Nephron progenitor cell (in vitro differentiated cells): Measurements from ENCODE around the gene ATXN7L2.
"Not testable (repeated sequence)": the region's sequence is repeated elsewhere in the genome, so short reads cannot be mapped to it uniquely, and the experiment has no call there.

Source experiments
- DNase-seq: peaks from one replicate; pipeline ENCODE4 v3.0.0; 2021
- H3K27ac Mint-ChIP-seq: 2 replicates; pipeline ENCODE4 v1.8.0; 2021; ENCODE audit warnings: mild to moderate bottlenecking, moderate library complexity, mixed read lengths
- H3K27me3 Mint-ChIP-seq: 2 replicates; pipeline ENCODE4 v1.8.0; 2021; ENCODE audit warnings: mild to moderate bottlenecking, low read depth, mixed read lengths; ENCODE audit not compliant: poor library complexity
- H3K36me3 Mint-ChIP-seq: 2 replicates; pipeline ENCODE4 v1.8.0; 2021; ENCODE audit warnings: low read depth, mixed read lengths
- H3K4me1 Mint-ChIP-seq: 2 replicates; pipeline ENCODE4 v1.8.0; 2021; ENCODE audit warnings: mixed read lengths
- H3K4me3 Mint-ChIP-seq: 2 replicates; pipeline ENCODE4 v1.8.0; 2021; ENCODE audit warnings: mild to moderate bottlenecking, moderate library complexity, mixed read lengths
- H3K9me3 Mint-ChIP-seq: 2 replicates; pipeline ENCODE4 v1.8.0; 2021; ENCODE audit warnings: mild to moderate bottlenecking, moderate library complexity, mixed read lengths
- CTCF ChIP-seq: fragments of 200-600 bp; sonication (generic); IDR thresholded peaks from 2 replicates; pipeline ENCODE4 v1.5.0; 2021; ENCODE audit warnings: antibody characterized with exemption

Gene ATXN7L2

GRCh38 chr1:109466452-109467300, 17.0 kb upstream of the ATXN7L2 start, which contains the start of gene SYPL2:
SYPL2 (plus strand) TSS chr1:109466546; CDS start chr1:109466844, 298 bp downstream.
- no peaks in the 10 kb centered on the region for H3K9me3 Mint-ChIP-seq
- no peak for TF ChIP-seq CTCF
- no peaks in the 10 kb centered on the region for H3K36me3 Mint-ChIP-seq
- peak; percentile 77 for DNase-seq
- H3K27ac Mint-ChIP-seq = no peak within 1 kb of the TSS
- H3K4me3 Mint-ChIP-seq = peak within 1 kb of the TSS; percentile 79
- peaks cover 9% of the 10 kb centered on the region for H3K4me1 Mint-ChIP-seq
- peaks cover 99% of the 10 kb centered on the region for H3K27me3 Mint-ChIP-seq

DNA sequence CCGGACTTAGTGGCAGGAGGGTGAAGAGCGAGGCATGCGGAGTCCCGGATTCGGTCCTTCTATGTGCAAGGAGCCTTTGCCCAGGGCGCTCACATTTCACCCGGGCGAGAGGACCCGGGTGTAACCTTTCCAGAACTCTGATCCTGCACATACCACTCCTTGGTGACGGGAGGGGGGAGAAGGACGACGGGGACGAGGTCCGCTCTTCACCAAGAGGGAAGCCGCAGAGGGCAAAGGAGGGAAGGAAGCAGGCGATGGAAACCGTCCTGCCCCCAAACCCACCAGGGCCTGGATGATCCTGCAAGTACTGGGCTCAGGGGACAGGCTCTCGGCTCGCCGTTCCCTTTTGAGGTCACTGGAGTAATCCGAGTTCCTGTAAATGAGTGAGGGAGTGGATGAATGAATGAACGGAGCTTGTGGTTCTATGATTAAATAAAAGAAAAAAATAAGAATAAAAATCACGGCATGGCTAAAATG, 16.4 kb upstream of the ATXN7L2 start:
- peak overlapping the region; percentile 79 for H3K4me3 Mint-ChIP-seq

GRCh38 chr1:109468061-109468460, 15.6 kb upstream of the ATXN7L2 start:
- H3K9me3 Mint-ChIP-seq = no peaks in the 10 kb centered on the region
- peaks cover 9% of the 10 kb centered on the region for H3K4me1 Mint-ChIP-seq
- no peak overlapping the region for H3K27ac Mint-ChIP-seq
- H3K4me3 Mint-ChIP-seq = no peak overlapping the region
- peaks cover 95% of the 10 kb centered on the region for H3K27me3 Mint-ChIP-seq
- no peaks in the 10 kb centered on the region for H3K36me3 Mint-ChIP-seq
- DNase-seq = no peak
- TF ChIP-seq CTCF = no peak

More for the DNA sequence above, 16.4 kb upstream of the ATXN7L2 start:
- DNase-seq = peak; percentile 39
- Mint-ChIP-seq H3K27ac (no peak overlapping the region), H3K36me3 (no peaks in the 10 kb centered on the region), H3K9me3 (no peaks in the 10 kb centered on the region), H3K27me3 (peaks cover 95% of the 10 kb centered on the region), H3K4me1 (peaks cover 9% of the 10 kb centered on the region)
- TF ChIP-seq CTCF = no peak

GRCh38 chr1:109468903-109469302, 14.8 kb upstream of the ATXN7L2 start:
- H3K36me3 Mint-ChIP-seq = no peaks in the 10 kb centered on the region
- peaks cover 9% of the 10 kb centered on the region for H3K4me1 Mint-ChIP-seq
- H3K27ac Mint-ChIP-seq = no peak overlapping the region
- DNase-seq = no peak
- peaks cover 95% of the 10 kb centered on the region for H3K27me3 Mint-ChIP-seq
- TF ChIP-seq CTCF = no peak
- no peak overlapping the region for H3K4me3 Mint-ChIP-seq
- H3K9me3 Mint-ChIP-seq = no peaks in the 10 kb centered on the region

GRCh38 chr1:109470245-109470644, 13.5 kb upstream of the ATXN7L2 start:
- H3K4me3 Mint-ChIP-seq = no peak overlapping the region
- no peaks in the 10 kb centered on the region for H3K36me3 Mint-ChIP-seq
- no peak overlapping the region for H3K27ac Mint-ChIP-seq
- H3K9me3 Mint-ChIP-seq = no peaks in the 10 kb centered on the region
- no peak for DNase-seq
- peaks cover 9% of the 10 kb centered on the region for H3K4me1 Mint-ChIP-seq
- peaks cover 95% of the 10 kb centered on the region for H3K27me3 Mint-ChIP-seq
- no peak for TF ChIP-seq CTCF

GRCh38 chr1:109472779-109473178, 10.9 kb upstream of the ATXN7L2 start:
- no peak overlapping the region for H3K27ac Mint-ChIP-seq

GRCh38 chr1:109473284-109474057, 10.2 kb upstream of the ATXN7L2 start:
- not testable (repeated sequence) for H3K9me3 Mint-ChIP-seq, H3K4me3 Mint-ChIP-seq, H3K4me1 Mint-ChIP-seq, H3K36me3 Mint-ChIP-seq, DNase-seq, H3K27ac Mint-ChIP-seq
- peaks cover 74% of the 10 kb centered on the region for H3K27me3 Mint-ChIP-seq

More at GRCh38 chr1:109472779-109473178, 10.9 kb upstream of the ATXN7L2 start:
- Mint-ChIP-seq H3K4me1 (no peaks in the 10 kb centered on the region), H3K4me3 (no peak overlapping the region), H3K27me3 (peaks cover 81% of the 10 kb centered on the region), H3K9me3 (no peaks in the 10 kb centered on the region), H3K36me3 (no peaks in the 10 kb centered on the region)
- no peak for DNase-seq
- TF ChIP-seq CTCF = no peak
